ENCODE results near the gene VOPP1. TPM values are rescaled to one million over a fixed set of nuclear protein-coding genes. Genes with fewer than 3 reads are reported as not detected.

The VOPP1 gene
- total RNA-seq, 4 donors from 2014 or later = 63.9 to 79.2 (median 72.4) TPM

- H3K27ac ChIP-seq = no peak overlapping the region
- no peaks in the 10 kb centered on the region for H3K27me3 ChIP-seq
- no peaks in the 10 kb centered on the region for H3K9me3 ChIP-seq
- no peaks in the 10 kb centered on the region for H3K4me1 ChIP-seq
- DNase-seq = no peak
- TF ChIP-seq POLR2A (IDR thresholded peaks at IDR 0.05) = no peak
- no peak for TF ChIP-seq CTCF (IDR thresholded peaks at IDR 0.05)
- H3K36me3 ChIP-seq = no peaks in the 10 kb centered on the region
- no peak overlapping the region for H3K4me3 ChIP-seq
Measured at GRCh38 chr7:55441002-55441401, 131.3 kb downstream of the VOPP1 start.

GRCh38 chr7:55440040-55440690 is 132.1 kb downstream of the VOPP1 start:
- TF ChIP-seq POLR2A (IDR thresholded peaks at IDR 0.05) (no peak), CTCF (IDR thresholded peaks at IDR 0.05) (no peak)
- H3K9me3 ChIP-seq = no peaks in the 10 kb centered on the region
- H3K36me3 ChIP-seq = no peaks in the 10 kb centered on the region
- no peak overlapping the region for H3K4me3 ChIP-seq
- H3K4me1 ChIP-seq = no peaks in the 10 kb centered on the region
- no peak for DNase-seq
- H3K27ac ChIP-seq = no peak overlapping the region
- no peaks in the 10 kb centered on the region for H3K27me3 ChIP-seq

GRCh38 chr7:55439627-55440026 is 132.7 kb downstream of the VOPP1 start:
- Histone ChIP-seq H3K27ac (no peak overlapping the region), H3K27me3 (no peaks in the 10 kb centered on the region), H3K9me3 (no peaks in the 10 kb centered on the region), H3K4me1 (no peaks in the 10 kb centered on the region), H3K4me3 (no peak overlapping the region), H3K36me3 (no peaks in the 10 kb centered on the region)
- no peak for DNase-seq
- no peak for TF ChIP-seq POLR2A (IDR thresholded peaks at IDR 0.05)
- no peak for TF ChIP-seq CTCF (IDR thresholded peaks at IDR 0.05)

GRCh38 chr7:55438757-55439525 is 133.4 kb downstream of the VOPP1 start:
- H3K4me3 ChIP-seq = no peak overlapping the region
- no peaks in the 10 kb centered on the region for H3K36me3 ChIP-seq
- no peaks in the 10 kb centered on the region for H3K4me1 ChIP-seq
- no peak for DNase-seq
- H3K27ac ChIP-seq = no peak overlapping the region
- TF ChIP-seq CTCF (IDR thresholded peaks at IDR 0.05) = no peak
- no peak for TF ChIP-seq POLR2A (IDR thresholded peaks at IDR 0.05)
- H3K9me3 ChIP-seq = no peaks in the 10 kb centered on the region
- no peaks in the 10 kb centered on the region for H3K27me3 ChIP-seq

GRCh38 chr7:55438085-55438756 is 134.1 kb downstream of the VOPP1 start:
- TF ChIP-seq CTCF (IDR thresholded peaks at IDR 0.05) (no peak), POLR2A (IDR thresholded peaks at IDR 0.05) (no peak)
- H3K4me1 ChIP-seq = no peaks in the 10 kb centered on the region
- DNase-seq = no peak
- H3K4me3 ChIP-seq = no peak overlapping the region
- H3K27ac ChIP-seq = no peak overlapping the region
- no peaks in the 10 kb centered on the region for H3K9me3 ChIP-seq
- H3K27me3 ChIP-seq = no peaks in the 10 kb centered on the region
- no peaks in the 10 kb centered on the region for H3K36me3 ChIP-seq
